Right cardiac atrium (tissue), 5 donors: ENCODE results near the gene MEGF11. TPM values are rescaled to one million over a fixed set of nuclear protein-coding genes. Genes with fewer than 3 reads are reported as not detected.

ENCODE experiments used
- ATAC-seq, 2 donors: fragments of 200-7000 bp; cut with Tn5 transposase; one replicate each; pipeline versions ENCODE4 v1.8.0 to v1.9.1; 2020; ENCODE audit warnings: moderate library complexity in 2 of 2, mild to moderate bottlenecking in 1 of 2
- DNase-seq, 3 donors: peaks; one replicate each; pipeline ENCODE4 v3.0.0-alpha.2; 2020
- H3K27ac ChIP-seq: one replicate; pipeline ENCODE4 v1.5.1; 2013; ENCODE audit warnings: mild to moderate bottlenecking, low read length, control low read depth, moderate library complexity
- H3K27me3 ChIP-seq: one replicate; pipeline ENCODE4 v1.6.1; 2013; ENCODE audit not compliant: control insufficient read depth, insufficient read depth
- H3K4me1 ChIP-seq: one replicate; pipeline ENCODE4 v1.6.1; 2013; ENCODE audit warnings: low read length; ENCODE audit not compliant: control insufficient read depth, insufficient read depth
- H3K4me3 ChIP-seq: one replicate; pipeline ENCODE4 v1.5.1; 2013; ENCODE audit warnings: low read length, control low read depth
- H3K9me3 ChIP-seq: one replicate; pipeline ENCODE4 v1.6.1; 2013; ENCODE audit warnings: low read length; ENCODE audit not compliant: control insufficient read depth
- WGBS: extraction: QIAGEN DNeasy Blood & Tissue Kit; methylation state at CpG from one replicate; pipeline ENCODE4 v1.1.7; 2013; 5-methylcytosine and 5-hydroxymethylcytosine counted together
- intact Hi-C, 4 donors: fragments of 100-400 bp; cut with DNase I; formaldehyde crosslinking; loops; one replicate each; pipeline versions ENCODE4 v1.11.0 to v1.14.0; 2022 to 2023
- polyA plus RNA-seq: library from polyadenylated mRNA; stranded (reverse); fragments of 200-250 nt; gene quantifications from one replicate; pipeline ENCODE4 v1.2.3, GENCODE V29; 2013
- total RNA-seq, 4 donors: library from RNA; stranded (reverse); fragmentation: NEBNext Ultra II Directional; extraction: Animal tissue kit (Norgen Biotek cat#: 25700); gene quantifications; one replicate each; pipeline ENCODE4 v1.2.1, GENCODE V29; 2021
- donor health status: healthy with polysubstance abuse.
- donor health status: DM: no; HTN: yes; CAD: no.
- donor health status: DM: no; HTN: no; CAD: no.
- donor health status: DM: no; HTN: yes; CAD: no; lungs with severe emphysema.
- donor health status: DM: yes; HTN: yes; CAD: no.

Gene MEGF11
- total and polyA plus RNA-seq, 5 donors: 0.08 to 0.11 (median 0.11) TPM; not detected in 2

DNA sequence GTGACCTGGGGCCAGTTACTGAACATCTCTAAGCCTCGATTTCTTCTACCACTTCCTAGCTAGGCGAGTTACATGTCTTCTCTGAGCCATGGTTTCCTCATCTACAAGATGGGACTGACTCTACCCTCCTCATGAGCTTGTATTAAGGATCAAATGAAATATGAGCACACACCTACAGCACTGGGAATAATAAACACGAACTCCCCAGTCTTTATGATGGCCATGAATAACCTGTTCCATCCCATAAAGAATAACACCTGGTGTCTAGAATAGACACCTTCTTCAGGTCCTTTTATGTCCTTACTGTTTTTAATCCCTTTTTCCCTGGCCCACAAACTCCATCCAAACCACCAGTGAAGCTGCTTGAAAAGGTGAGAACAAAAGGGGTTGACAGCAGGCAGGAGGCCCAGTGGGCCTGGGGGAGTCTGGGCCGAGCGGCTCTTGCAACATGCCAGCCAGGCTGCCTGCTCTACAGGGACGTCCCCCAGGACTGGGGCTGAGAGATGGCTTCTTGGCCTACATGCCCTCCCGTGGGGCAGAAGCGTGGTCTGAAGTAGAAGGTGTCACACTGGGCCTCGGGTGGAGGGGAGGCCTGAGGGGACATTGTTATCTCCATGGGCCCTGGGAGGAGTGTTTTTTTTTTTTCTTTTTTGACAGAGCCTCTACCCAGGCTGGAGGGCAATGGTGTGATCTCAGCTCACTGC, 206.1 kb downstream of the MEGF11 start:
- DNase-seq (no peak), ATAC-seq (no peak)
- Histone ChIP-seq H3K27ac (no peak overlapping the region), H3K27me3 (no peaks in the 10 kb centered on the region), H3K9me3 (no peaks in the 10 kb centered on the region), H3K4me1 (no peaks in the 10 kb centered on the region), H3K4me3 (no peak overlapping the region)
- intact Hi-C loops: no loop called here
- WGBS: 50% methylated on average over 9 of the region's 9 CpGs

DNA sequence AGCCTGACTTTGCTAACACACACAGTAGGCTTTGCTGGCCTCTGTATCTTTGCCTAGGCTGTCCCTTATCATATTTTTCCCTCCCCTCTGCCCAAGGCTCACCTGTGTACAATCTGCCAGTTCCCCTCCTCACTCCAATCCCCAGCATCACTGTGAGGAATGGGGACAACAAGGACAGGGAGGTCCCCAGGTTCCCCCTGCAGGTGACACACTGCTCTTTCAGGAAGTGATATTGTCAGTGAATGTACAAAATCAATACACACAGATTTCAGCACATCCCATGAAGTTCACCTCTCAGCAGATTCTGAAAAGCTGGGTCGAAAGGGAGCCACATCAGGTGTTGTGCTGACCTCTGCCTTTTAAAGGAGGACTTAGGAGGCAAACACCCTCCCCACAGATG, 206.8 kb downstream of the MEGF11 start:
- ATAC-seq (no peak), DNase-seq (no peak)
- Histone ChIP-seq H3K27me3 (no peaks in the 10 kb centered on the region), H3K9me3 (no peaks in the 10 kb centered on the region), H3K27ac (no peak overlapping the region), H3K4me1 (no peaks in the 10 kb centered on the region), H3K4me3 (no peak overlapping the region)
- intact Hi-C loops: no loop called here
- WGBS: 66% methylated on average over 1 of the region's 1 CpG

- H3K4me3 ChIP-seq: no peak overlapping the region
- H3K4me1 ChIP-seq: no peaks in the 10 kb centered on the region
- no peaks in the 10 kb centered on the region for H3K27me3 ChIP-seq
- ATAC-seq (no peak), DNase-seq (no peak)
- WGBS: 72% methylated on average over 8 of the region's 8 CpGs
- no peaks in the 10 kb centered on the region for H3K9me3 ChIP-seq
- no peak overlapping the region for H3K27ac ChIP-seq
- intact Hi-C loops: no loop called here
These were observed 207.2 kb downstream of the MEGF11 start for GRCh38 chr15:66046326-66046725.

DNA sequence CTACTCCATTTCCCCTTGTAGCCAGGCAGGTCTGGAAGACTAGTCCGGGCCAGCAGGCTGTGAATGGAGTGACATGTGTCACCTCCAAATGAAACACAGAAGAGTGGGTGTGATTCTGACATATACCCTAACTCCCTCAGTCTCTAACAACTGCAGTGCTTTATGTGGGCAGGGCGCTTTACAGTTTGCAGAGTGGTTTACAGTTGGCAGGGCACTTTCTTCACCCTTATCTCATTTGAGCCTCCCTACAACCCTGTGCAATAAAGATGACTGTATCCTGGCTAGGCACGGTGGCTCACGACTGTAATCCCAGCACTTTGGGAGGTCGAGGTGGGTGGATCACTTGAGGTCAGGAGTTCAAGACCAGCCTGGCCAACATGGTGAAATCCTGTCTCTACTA, 208.0 kb downstream of the MEGF11 start:
- no peaks in the 10 kb centered on the region for H3K4me1 ChIP-seq
- H3K27me3 ChIP-seq: no peaks in the 10 kb centered on the region
- DNase-seq (no peak), ATAC-seq (no peak)
- WGBS: 76% methylated on average over 5 of the region's 5 CpGs
- H3K27ac ChIP-seq: no peak overlapping the region
- intact Hi-C loops: no loop called here
- H3K4me3 ChIP-seq: no peak overlapping the region
- H3K9me3 ChIP-seq: no peaks in the 10 kb centered on the region

DNA sequence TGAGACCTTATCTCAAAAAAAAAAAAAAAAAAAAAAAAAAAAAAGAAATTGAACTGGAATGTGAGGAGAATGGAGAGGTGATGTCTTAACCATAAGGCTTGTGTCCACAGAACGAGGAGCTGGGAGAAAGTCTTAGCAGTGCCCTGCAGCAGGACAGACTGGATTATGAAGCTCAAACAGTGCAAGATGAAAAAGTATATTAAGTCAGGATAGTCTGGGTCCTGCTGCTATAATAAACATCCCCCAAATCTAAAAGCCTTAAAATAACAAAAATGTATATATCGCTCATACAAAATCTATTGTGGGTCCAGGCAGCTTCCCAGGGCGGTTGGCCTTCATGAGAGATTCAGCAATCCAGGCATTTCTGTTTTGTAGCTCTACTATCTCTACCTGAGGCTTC, 208.7 kb downstream of the MEGF11 start:
- WGBS: 85% methylated on average over 3 of the region's 3 CpGs
- H3K4me3 ChIP-seq: no peak overlapping the region
- DNase-seq (no peak), ATAC-seq (no peak)
- no peak overlapping the region for H3K27ac ChIP-seq
- no peaks in the 10 kb centered on the region for H3K27me3 ChIP-seq
- intact Hi-C loops: no loop called here
- H3K9me3 ChIP-seq: no peaks in the 10 kb centered on the region
- H3K4me1 ChIP-seq: no peaks in the 10 kb centered on the region

GRCh38 chr15:66043264-66043663, 210.3 kb downstream of the MEGF11 start:
- no peak overlapping the region for H3K4me3 ChIP-seq
- H3K27me3 ChIP-seq: no peaks in the 10 kb centered on the region
- intact Hi-C loops: no loop called here
- WGBS: 61% methylated on average over 8 of the region's 8 CpGs
- ATAC-seq (no peak), DNase-seq (no peak)
- no peaks in the 10 kb centered on the region for H3K9me3 ChIP-seq
- H3K27ac ChIP-seq: no peak overlapping the region
- peaks cover 6% of the 10 kb centered on the region for H3K4me1 ChIP-seq

DNA sequence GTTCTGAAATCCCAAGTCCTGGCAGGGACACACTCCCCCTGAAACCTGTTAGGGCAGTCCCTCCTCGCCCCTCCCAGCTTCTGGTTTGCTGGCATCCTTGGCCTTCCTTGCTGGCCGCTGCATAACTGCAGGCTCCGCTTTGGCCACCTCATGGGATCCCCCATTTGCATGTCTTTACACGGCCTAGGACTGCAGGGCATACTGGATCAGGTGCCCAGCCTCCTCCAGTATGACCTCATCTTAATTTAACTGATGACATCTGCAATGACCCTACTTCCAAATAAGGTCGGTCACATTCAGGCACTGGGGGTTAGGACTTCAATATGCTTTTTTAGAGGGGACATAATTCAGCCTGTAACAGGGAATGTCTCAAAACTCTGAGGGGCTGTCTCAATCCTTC, 210.9 kb downstream of the MEGF11 start:
- Histone ChIP-seq H3K27me3 (no peaks in the 10 kb centered on the region), H3K27ac (no peak overlapping the region), H3K9me3 (no peaks in the 10 kb centered on the region), H3K4me3 (no peak overlapping the region), H3K4me1 (peaks cover 6% of the 10 kb centered on the region)
- 64% methylated on average over 5 of the region's 5 CpGs for WGBS
- intact Hi-C loops: no loop called here
- ATAC-seq (no peak), DNase-seq (no peak)

DNA sequence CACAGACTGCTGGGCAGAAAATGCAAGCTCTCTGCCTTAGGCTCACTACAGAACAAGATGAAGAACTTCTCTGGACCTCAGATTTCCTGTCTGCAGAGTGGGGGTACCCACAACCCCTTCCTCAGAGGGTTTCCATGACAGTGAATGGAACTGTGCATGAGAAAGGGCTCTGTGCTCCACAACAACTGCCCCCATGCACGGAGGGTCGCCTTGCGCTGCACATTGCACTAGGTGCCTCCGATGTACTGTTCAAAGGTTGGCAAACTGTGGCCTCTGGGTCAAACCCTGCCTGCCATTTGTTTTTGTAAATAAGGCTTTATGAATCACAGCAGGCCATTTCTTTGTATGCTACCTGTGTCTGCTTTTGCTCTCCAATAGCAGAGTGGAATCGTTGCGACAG, 212.3 kb downstream of the MEGF11 start:
- peaks cover 6% of the 10 kb centered on the region for H3K4me1 ChIP-seq
- intact Hi-C loops: no loop called here
- H3K27me3 ChIP-seq: no peaks in the 10 kb centered on the region
- no peak overlapping the region for H3K4me3 ChIP-seq
- 86% methylated on average over 6 of the region's 6 CpGs for WGBS
- no peaks in the 10 kb centered on the region for H3K9me3 ChIP-seq
- no peak for ATAC-seq
- DNase-seq: no peak
- no peak overlapping the region for H3K27ac ChIP-seq

- Histone ChIP-seq H3K9me3 (no peaks in the 10 kb centered on the region), H3K27ac (no peak overlapping the region), H3K4me3 (no peak overlapping the region), H3K4me1 (peaks cover 6% of the 10 kb centered on the region), H3K27me3 (no peaks in the 10 kb centered on the region)
- intact Hi-C loops: no loop called here
- ATAC-seq (peak; percentile 75 to 84), DNase-seq (no peak)
- 62% methylated on average over 10 of the region's 10 CpGs for WGBS
These were observed 213.2 kb downstream of the MEGF11 start for GRCh38 chr15:66040211-66040892.

- H3K27ac ChIP-seq: no peak overlapping the region
- H3K9me3 ChIP-seq: no peaks in the 10 kb centered on the region
- peaks cover 6% of the 10 kb centered on the region for H3K4me1 ChIP-seq
- H3K27me3 ChIP-seq: no peaks in the 10 kb centered on the region
- DNase-seq (no peak), ATAC-seq (peak in 1 of 2 donors; percentile 15)
- no peak overlapping the region for H3K4me3 ChIP-seq
- intact Hi-C loops: no loop called here
- 33% methylated on average over 22 of the region's 29 CpGs for WGBS
These were observed 214.3 kb downstream of the MEGF11 start for GRCh38 chr15:66039117-66039871.

- DNase-seq (no peak), ATAC-seq (peak in 1 of 2 donors; percentile 17)
- no peaks in the 10 kb centered on the region for H3K27me3 ChIP-seq
- H3K4me1 ChIP-seq: peaks cover 6% of the 10 kb centered on the region
- 64% methylated on average over 8 of the region's 8 CpGs for WGBS
- intact Hi-C loops: no loop called here
- H3K9me3 ChIP-seq: no peaks in the 10 kb centered on the region
- no peak overlapping the region for H3K4me3 ChIP-seq
- no peak overlapping the region for H3K27ac ChIP-seq
These were observed 215.0 kb downstream of the MEGF11 start for GRCh38 chr15:66038387-66039116.
